Mesothelial cell of epicardium (in vitro differentiated cells): Measurements from ENCODE around the gene CREB3L2. TPM values are rescaled to one million over a fixed set of nuclear protein-coding genes. Genes with fewer than 3 reads are reported as not detected.
"Not testable (repeated sequence)": the region's sequence is repeated elsewhere in the genome, so short reads cannot be mapped to it uniquely, and the experiment has no call there.

ENCODE experiments used
- DNase-seq, 2 experiments: peaks; one replicate each; pipeline ENCODE4 v3.0.0; 2021; ENCODE audit warnings: low spot score in 2 of 2; ENCODE audit not compliant: unreplicated experiment in 2 of 2
- H3K27ac Mint-ChIP-seq: 2 replicates; pipeline ENCODE4 v1.8.0; 2021; ENCODE audit warnings: mixed read lengths
- H3K27me3 Mint-ChIP-seq: 2 replicates; pipeline ENCODE4 v1.8.0; 2021; ENCODE audit warnings: low read depth, mixed read lengths
- H3K36me3 Mint-ChIP-seq: 2 replicates; pipeline ENCODE4 v1.8.0; 2021; ENCODE audit warnings: mixed read lengths
- H3K4me1 Mint-ChIP-seq: 2 replicates; pipeline ENCODE4 v1.8.0; 2021; ENCODE audit warnings: mixed read lengths
- H3K4me3 Mint-ChIP-seq: 2 replicates; pipeline ENCODE4 v1.8.0; 2021; ENCODE audit warnings: mild to moderate bottlenecking, moderate library complexity, mixed read lengths
- H3K9me3 Mint-ChIP-seq: 2 replicates; pipeline ENCODE4 v1.8.0; 2021; ENCODE audit warnings: mixed read lengths
- CTCF ChIP-seq: fragments of 200-600 bp; sonication (generic); IDR thresholded peaks from one replicate; pipeline ENCODE4 v1.5.0; 2021; ENCODE audit warnings: antibody characterized with exemption; ENCODE audit not compliant: unreplicated experiment
- total RNA-seq: library from RNA; stranded (reverse); gene quantifications from 3 replicates; pipeline ENCODE4 v1.2.1, GENCODE V29; 2021

The CREB3L2 gene
- total RNA-seq, 1 donor from 2014 or later, result 80.4 TPM

- no peak overlapping the region for H3K27ac Mint-ChIP-seq
- H3K4me1 Mint-ChIP-seq, result peaks cover under 1% of the 10 kb centered on the region
- no peaks in the 10 kb centered on the region for H3K27me3 Mint-ChIP-seq
- TF ChIP-seq CTCF, result no peak
- DNase-seq, result no peak
- H3K9me3 Mint-ChIP-seq, result peaks cover 24% of the 10 kb centered on the region
- H3K4me3 Mint-ChIP-seq, result no peak overlapping the region
- peaks cover 6% of the 10 kb centered on the region for H3K36me3 Mint-ChIP-seq
These were observed 21.9 kb upstream of the CREB3L2 start for GRCh38 chr7:138023618-138024342.

GRCh38 chr7:138021889-138022288 is 20.0 kb upstream of the CREB3L2 start:
- no peak for TF ChIP-seq CTCF
- Mint-ChIP-seq H3K27me3 (no peaks in the 10 kb centered on the region), H3K36me3 (peaks cover 6% of the 10 kb centered on the region), H3K4me3 (no peak overlapping the region), H3K27ac (no peak overlapping the region), H3K9me3 (peaks cover 21% of the 10 kb centered on the region), H3K4me1 (no peaks in the 10 kb centered on the region)
- no peak for DNase-seq

DNA sequence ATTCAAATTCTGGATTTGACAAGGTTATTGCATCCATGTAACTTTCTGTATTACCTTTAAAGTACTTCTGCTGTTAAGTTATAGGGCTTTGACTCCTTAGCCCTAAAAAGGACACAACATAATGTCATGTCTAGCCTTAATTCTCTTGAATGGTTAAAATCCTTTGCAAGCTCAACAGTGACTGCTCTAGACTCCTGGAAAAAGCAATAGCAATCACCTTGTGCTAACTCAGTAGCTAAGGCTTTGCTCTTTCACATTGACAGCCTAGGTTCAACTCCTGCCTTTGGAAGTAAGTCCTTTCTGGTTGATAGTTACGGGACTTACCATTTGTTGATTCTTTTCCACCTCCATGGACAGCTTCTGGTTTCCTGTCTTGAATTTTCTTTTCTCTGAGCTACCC is 16.1 kb upstream of the CREB3L2 start:
- Mint-ChIP-seq H3K27ac (no peak overlapping the region), H3K4me3 (no peak overlapping the region), H3K4me1 (no peaks in the 10 kb centered on the region), H3K27me3 (no peaks in the 10 kb centered on the region), H3K36me3 (no peaks in the 10 kb centered on the region), H3K9me3 (no peaks in the 10 kb centered on the region)
- no peak for DNase-seq
- no peak for TF ChIP-seq CTCF

GRCh38 chr7:138015096-138015495 is 13.2 kb upstream of the CREB3L2 start:
- Mint-ChIP-seq H3K4me1 (no peaks in the 10 kb centered on the region), H3K36me3 (no peaks in the 10 kb centered on the region), H3K4me3 (no peak overlapping the region), H3K27me3 (no peaks in the 10 kb centered on the region), H3K27ac (no peak overlapping the region), H3K9me3 (no peaks in the 10 kb centered on the region)
- no peak for TF ChIP-seq CTCF
- no peak for DNase-seq

- no peaks in the 10 kb centered on the region for H3K4me1 Mint-ChIP-seq
- H3K36me3 Mint-ChIP-seq, result no peaks in the 10 kb centered on the region
- DNase-seq, result no peak
- TF ChIP-seq CTCF, result no peak
- H3K27me3 Mint-ChIP-seq, result no peaks in the 10 kb centered on the region
- H3K27ac Mint-ChIP-seq, result no peak overlapping the region
- H3K9me3 Mint-ChIP-seq, result no peaks in the 10 kb centered on the region
- no peak overlapping the region for H3K4me3 Mint-ChIP-seq
These were observed 12.8 kb upstream of the CREB3L2 start for GRCh38 chr7:138014686-138015085.

GRCh38 chr7:138014201-138014600 is 12.3 kb upstream of the CREB3L2 start:
- not testable (repeated sequence) for H3K27me3 Mint-ChIP-seq, H3K4me3 Mint-ChIP-seq, DNase-seq, H3K27ac Mint-ChIP-seq, H3K4me1 Mint-ChIP-seq, H3K36me3 Mint-ChIP-seq, H3K9me3 Mint-ChIP-seq
